ENCODE measurements around the gene ZNF146.
A peak's percentile ranks its signal among the peaks of the same experiment; 100 is the strongest.
"Not testable (repeated sequence)": the region's sequence is repeated elsewhere in the genome, so short reads cannot be mapped to it uniquely, and the experiment has no call there.

ZNF146 gene

GRCh38 chr19:36214386-36215275, at the start of gene ZNF146, which contains the start of gene ZNF565:
Gene ZNF146, plus strand, starts transcription at chr19:36215106. Its CDS starts 21,335 bp downstream, at chr19:36236441.
Gene ZNF565, minus strand, starts transcription at chr19:36214665. Its CDS starts 12,680 bp downstream, at chr19:36201985.
- peak; percentile 92 to 97 for DNase-seq (ENCODE audit: low read depth in 2 of 2)

- no peak for DNase-seq (ENCODE audit: low read depth in 2 of 2)
Measured at GRCh38 chr19:36169084-36169760, 45.7 kb upstream of the ZNF146 start.

DNA sequence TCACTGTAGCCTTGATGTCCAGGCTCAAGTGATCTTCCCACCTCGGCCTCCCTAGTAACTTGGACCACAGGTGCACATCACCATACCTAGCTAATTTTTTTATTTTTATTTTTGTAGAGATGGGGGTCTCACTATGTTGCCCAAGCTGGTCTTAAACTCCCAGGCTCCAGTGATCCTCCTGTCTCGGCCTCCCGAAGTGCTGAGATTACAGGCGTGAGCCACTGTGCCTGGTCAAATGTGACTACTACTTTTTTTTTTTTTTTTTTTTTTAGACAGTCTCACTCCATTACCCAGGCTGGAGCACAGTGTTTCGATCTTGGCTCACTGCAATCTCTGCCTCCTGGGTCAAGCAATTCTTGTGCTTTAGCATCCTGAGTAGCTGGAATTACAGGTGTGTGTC, 42.1 kb upstream of the ZNF146 start:
- no peak for DNase-seq (ENCODE audit: low read depth in 2 of 2)

DNA sequence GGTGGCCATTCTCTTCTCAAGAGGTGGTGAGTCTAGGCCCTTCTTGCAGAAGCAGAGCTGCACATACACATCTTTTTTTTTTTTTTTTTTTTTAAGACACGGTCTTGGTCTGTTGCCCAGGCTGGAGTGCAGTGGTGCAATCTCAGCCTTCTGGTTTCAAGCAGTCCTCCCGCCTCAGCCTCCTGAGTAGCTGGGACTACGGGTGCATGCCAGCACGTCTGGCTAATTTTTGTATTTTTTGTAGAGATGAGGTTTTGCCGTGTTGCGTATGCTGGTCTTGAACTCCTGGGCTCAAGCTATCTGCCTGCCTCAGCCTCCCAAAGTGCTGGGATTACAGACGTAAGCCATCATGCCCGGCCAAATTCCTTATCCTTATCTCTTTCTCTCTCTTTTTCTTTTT, 41.1 kb upstream of the ZNF146 start:
- not testable (repeated sequence) for DNase-seq (ENCODE audit: low read depth in 2 of 2)

- DNase-seq (ENCODE audit: low read depth in 2 of 2): not testable (repeated sequence)
Measured at GRCh38 chr19:36179077-36179476, 35.8 kb upstream of the ZNF146 start.

DNA sequence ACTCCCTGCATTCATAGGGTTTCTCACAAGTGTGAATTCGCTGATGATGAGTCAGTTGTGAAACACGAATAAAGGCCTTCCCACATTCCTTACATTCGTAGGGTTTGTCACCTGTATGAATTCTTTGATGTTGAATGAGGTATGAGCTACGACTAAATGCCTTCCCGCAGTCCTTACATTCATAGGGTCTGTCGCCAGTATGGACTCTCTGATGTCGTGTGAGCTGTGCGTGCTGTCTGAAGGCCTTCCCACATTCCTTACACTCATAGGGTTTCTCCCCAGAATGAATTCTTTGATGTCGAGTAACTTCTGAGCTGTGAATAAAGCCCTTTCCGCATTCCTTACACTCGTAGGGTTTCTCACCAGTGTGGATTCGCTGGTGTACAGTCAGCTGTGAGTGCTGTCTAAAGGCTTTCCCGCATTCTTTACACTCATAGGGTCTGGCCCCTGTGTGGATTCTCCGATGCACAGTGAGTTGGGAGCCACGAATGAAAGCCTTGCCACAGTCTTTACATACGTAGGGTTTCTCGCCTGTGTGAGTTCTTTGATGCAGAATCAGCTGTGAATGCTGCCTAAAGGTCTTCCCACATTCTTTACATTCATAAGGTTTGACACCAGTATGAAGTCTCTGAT, 32.2 kb upstream of the ZNF146 start:
- DNase-seq (ENCODE audit: low read depth in 2 of 2): no peak

GRCh38 chr19:36183245-36183628, 31.7 kb upstream of the ZNF146 start:
- no peak for DNase-seq (ENCODE audit: low read depth in 2 of 2)

DNA sequence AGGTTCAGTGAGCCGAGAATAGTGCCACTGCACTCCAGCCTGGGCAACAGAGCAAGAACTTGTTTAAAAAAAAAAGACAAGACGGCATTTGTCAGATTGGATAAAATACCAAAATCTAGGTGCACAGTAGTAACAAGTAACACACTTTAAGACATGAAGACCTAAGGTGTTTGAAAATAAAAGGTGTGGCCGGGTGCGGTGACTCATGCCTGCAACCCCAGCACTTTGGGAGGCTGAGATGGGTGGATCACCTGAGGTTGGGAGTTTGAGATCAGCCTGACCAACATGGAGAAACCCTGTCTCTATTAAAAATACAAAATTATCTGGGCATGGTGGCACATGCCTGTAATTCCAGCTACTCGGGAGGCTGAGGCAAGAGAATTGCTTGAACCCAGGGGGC, 28.2 kb upstream of the ZNF146 start:
- not testable (repeated sequence) for DNase-seq (ENCODE audit: low read depth in 2 of 2)

GRCh38 chr19:36196249-36196648, 18.7 kb upstream of the ZNF146 start:
- no peak for DNase-seq (ENCODE audit: low read depth in 2 of 2)

DNA sequence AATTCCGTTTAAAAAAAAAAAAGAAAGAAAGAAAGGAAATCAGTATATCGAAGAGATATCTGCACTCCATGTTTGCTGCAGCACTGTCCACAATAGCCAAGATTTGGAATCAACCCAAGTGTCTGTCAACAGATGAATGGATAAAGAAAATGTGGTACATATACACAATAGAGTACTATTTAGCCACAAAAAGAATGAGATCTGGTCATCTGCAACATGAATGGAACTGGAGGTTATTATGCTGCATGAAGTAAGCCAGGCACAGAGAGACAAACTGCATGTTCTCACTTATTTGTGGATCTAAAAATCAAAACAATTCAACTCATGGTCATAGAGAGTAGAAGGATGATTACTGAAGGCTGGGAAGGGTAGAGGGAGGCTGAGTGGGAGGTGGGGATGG, 16.8 kb upstream of the ZNF146 start:
- no peak for DNase-seq (ENCODE audit: low read depth in 2 of 2)

- DNase-seq (ENCODE audit: low read depth in 2 of 2): no peak
Measured at GRCh38 chr19:36201684-36202083, 13.2 kb upstream of the ZNF146 start.

- DNase-seq (ENCODE audit: low read depth in 2 of 2): no peak
Measured at GRCh38 chr19:36203293-36203692, 11.6 kb upstream of the ZNF146 start.

GRCh38 chr19:36207605-36208252, 7.2 kb upstream of the ZNF146 start:
- DNase-seq (ENCODE audit: low read depth in 2 of 2): no peak

- DNase-seq (ENCODE audit: low read depth in 2 of 2): no peak
Measured at GRCh38 chr19:36209372-36209771, 5.5 kb upstream of the ZNF146 start.

DNA sequence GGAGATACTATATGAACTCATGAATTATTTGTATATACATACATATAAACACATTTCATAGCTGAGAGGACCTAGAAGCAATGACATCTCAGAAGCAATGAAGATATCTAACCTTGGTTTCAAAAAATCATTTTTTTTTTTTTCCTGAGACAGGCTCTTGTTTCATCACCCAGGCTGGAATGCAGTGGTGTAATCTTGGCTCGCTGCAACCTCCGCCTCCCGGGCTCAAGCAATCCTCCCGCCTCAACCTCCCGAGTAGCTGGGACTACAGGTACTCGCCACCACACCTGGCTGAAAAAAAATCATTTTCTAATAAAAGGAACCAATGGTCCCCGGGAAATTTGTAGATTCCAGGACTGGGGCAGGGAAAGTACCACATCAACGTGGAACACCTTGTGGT, 4.4 kb upstream of the ZNF146 start:
- no peak for DNase-seq (ENCODE audit: low read depth in 2 of 2)

- DNase-seq (ENCODE audit: low read depth in 2 of 2): no peak
Measured at GRCh38 chr19:36212895-36213294, 2.0 kb upstream of the ZNF146 start.

- peak in 1 of 2 experiments; percentile 31 for DNase-seq (ENCODE audit: low read depth in 2 of 2)
Measured at GRCh38 chr19:36215276-36216123, 594 bp downstream of the ZNF146 start.

GRCh38 chr19:36221474-36221873, 6.6 kb downstream of the ZNF146 start:
- DNase-seq (ENCODE audit: low read depth in 2 of 2): no peak

DNA sequence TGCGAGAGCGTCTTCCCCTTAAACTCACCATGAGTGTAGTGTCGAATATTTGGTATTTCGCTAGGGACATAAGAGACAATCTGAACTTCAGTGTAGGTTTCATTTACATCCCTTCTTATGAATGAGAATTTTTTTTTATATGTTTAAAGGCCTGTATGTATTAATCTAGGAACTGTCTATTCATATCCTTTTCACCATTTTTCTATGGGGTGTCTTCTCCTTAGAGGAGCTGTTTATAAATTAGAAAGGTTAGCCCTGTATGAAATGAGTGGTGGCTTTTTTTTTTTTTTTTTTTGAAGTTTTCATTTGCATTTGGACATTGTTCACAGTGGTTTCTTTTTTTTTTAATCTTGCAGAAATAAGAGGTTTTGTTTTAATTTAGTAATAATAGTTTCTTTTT, 7.6 kb downstream of the ZNF146 start:
- no peak for DNase-seq (ENCODE audit: low read depth in 2 of 2)

- DNase-seq (ENCODE audit: low read depth in 2 of 2): no peak
Measured at GRCh38 chr19:36225219-36225892, 10.4 kb downstream of the ZNF146 start.
